ENCODE measurements around the gene ZNF407.

ZNF407 gene

GRCh38 chr18:75010278-75010677 is 412.6 kb downstream of the ZNF407 start:
- no peak overlapping the region for H3K4me3 ChIP-seq (ENCODE audit: low read depth, low read length)
- no peak for DNase-seq (ENCODE audit: low read depth)
- TF ChIP-seq CTCF (IDR thresholded peaks at IDR 0.05; ENCODE audit: control insufficient read depth, extremely low read depth, insufficient read depth): no peak

DNA sequence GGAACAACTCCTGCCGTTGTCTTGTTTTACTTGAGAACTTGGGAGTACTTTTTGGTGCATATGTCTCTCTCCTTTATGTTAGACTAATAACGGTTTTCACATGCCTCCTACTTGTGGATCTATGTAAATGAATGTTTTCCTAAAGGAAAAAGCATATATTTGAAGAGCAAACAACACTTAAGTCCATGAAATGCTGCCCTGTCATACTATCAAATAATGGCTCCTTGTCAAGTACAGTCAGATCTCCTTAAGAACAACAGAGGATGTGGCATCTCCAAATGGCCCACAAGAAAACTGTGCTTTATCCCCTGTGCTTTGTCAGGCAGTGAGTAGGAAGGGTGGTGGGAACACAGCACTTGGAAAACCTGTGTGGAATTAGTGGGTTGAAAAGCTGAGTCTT is 413.0 kb downstream of the ZNF407 start:
- H3K4me3 ChIP-seq (ENCODE audit: low read depth, low read length): no peak overlapping the region
- DNase-seq (ENCODE audit: low read depth): peak; percentile 90
- TF ChIP-seq CTCF (IDR thresholded peaks at IDR 0.05; ENCODE audit: control insufficient read depth, extremely low read depth, insufficient read depth): no peak

GRCh38 chr18:75016025-75016717 is 418.5 kb downstream of the ZNF407 start:
- no peak overlapping the region for H3K4me3 ChIP-seq (ENCODE audit: low read depth, low read length)
- no peak for DNase-seq (ENCODE audit: low read depth)
- no peak for TF ChIP-seq CTCF (IDR thresholded peaks at IDR 0.05; ENCODE audit: control insufficient read depth, extremely low read depth, insufficient read depth)

- no peak overlapping the region for H3K4me3 ChIP-seq (ENCODE audit: low read depth, low read length)
- no peak for TF ChIP-seq CTCF (IDR thresholded peaks at IDR 0.05; ENCODE audit: control insufficient read depth, extremely low read depth, insufficient read depth)
- DNase-seq (ENCODE audit: low read depth): no peak
Measured at GRCh38 chr18:75023473-75023872, 425.8 kb downstream of the ZNF407 start.

- no peak overlapping the region for H3K4me3 ChIP-seq (ENCODE audit: low read depth, low read length)
- TF ChIP-seq CTCF (IDR thresholded peaks at IDR 0.05; ENCODE audit: control insufficient read depth, extremely low read depth, insufficient read depth): no peak
- DNase-seq (ENCODE audit: low read depth): no peak
Measured at GRCh38 chr18:75024871-75025270, 427.2 kb downstream of the ZNF407 start.

DNA sequence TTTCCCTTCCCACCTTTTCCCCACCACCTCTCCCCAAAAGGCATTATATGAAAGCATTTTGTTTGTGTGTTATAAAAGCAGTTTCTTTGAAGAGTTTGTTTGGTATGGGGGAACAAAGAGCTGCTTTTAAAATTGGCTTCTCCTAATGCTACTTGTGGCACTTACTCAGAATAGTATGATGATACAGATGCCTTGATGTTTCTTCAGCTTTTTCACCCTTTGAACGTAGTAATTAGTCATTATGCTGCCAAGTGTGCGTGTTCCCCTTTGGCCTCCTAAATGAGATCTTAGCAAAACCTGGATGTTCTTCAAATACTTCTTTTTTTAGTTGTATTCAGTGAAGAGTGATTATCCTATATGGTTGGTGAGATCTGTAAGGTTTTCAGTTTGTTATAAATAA is 427.9 kb downstream of the ZNF407 start:
- H3K4me3 ChIP-seq (ENCODE audit: low read depth, low read length): no peak overlapping the region
- DNase-seq (ENCODE audit: low read depth): no peak
- no peak for TF ChIP-seq CTCF (IDR thresholded peaks at IDR 0.05; ENCODE audit: control insufficient read depth, extremely low read depth, insufficient read depth)

GRCh38 chr18:75029481-75029880 is 431.8 kb downstream of the ZNF407 start:
- no peak overlapping the region for H3K4me3 ChIP-seq (ENCODE audit: low read depth, low read length)
- no peak for DNase-seq (ENCODE audit: low read depth)
- no peak for TF ChIP-seq CTCF (IDR thresholded peaks at IDR 0.05; ENCODE audit: control insufficient read depth, extremely low read depth, insufficient read depth)
